HEK293 (cell line): ENCODE measurements around the gene RSBN1L.

Experiments used
- CTCF ChIA-PET: fragments of 350-600 bp; formaldehyde crosslinking; extraction: SDS; loops from one replicate; lab custom pipeline; 2021; ENCODE audit warnings: antibody characterized with exemption; lab: Yijun Ruan, JAX
- POLR2A ChIA-PET: fragments of 300-600 bp; formaldehyde crosslinking; extraction: SDS; loops from one replicate; lab custom pipeline; 2020; ENCODE audit warnings: antibody characterized with exemption, inconsistent platforms; lab: Yijun Ruan, JAX
- H3K27ac ChIP-seq: fragments of 200-500 bp; sonication (Bioruptor generic); 2 replicates; pipeline ENCODE4 v1.5.1; 2014; ENCODE audit warnings: low read depth, low read length, control low read depth, inconsistent platforms; ENCODE audit errors: extremely low read depth
- H3K36me3 ChIP-seq, 2 experiments: fragments of 200-500 bp in 1 of 2; sonication (Bioruptor generic) in 1 of 2; 1 replicate in 1 of 2; 2 replicates in 1 of 2; pipeline ENCODE4 v1.5.1; 2014 to 2017; ENCODE audit warnings: inconsistent platforms in 2 of 2, low read length in 2 of 2; ENCODE audit not compliant: control insufficient read depth in 2 of 2, insufficient read depth in 1 of 2
- H3K4me1 ChIP-seq: fragments of 200-500 bp; sonication (Bioruptor generic); 2 replicates; pipeline ENCODE4 v1.5.1; 2014; ENCODE audit warnings: mild to moderate bottlenecking, low read length, inconsistent platforms; ENCODE audit not compliant: control insufficient read depth, insufficient read depth
- H3K4me3 ChIP-seq: 2 replicates; pipeline ENCODE4 v1.5.1; 2011; ENCODE audit warnings: low read depth, mild to moderate bottlenecking, control low read depth, low read length, moderate library complexity
- H3K9me3 ChIP-seq: fragments of 200-500 bp; sonication (Bioruptor generic); 2 replicates; pipeline ENCODE4 v1.5.1; 2014; ENCODE audit warnings: low read depth, low read length, inconsistent platforms; ENCODE audit not compliant: control insufficient read depth, insufficient read depth
- KLF10 ChIP-seq: fragments of 450-650 bp; IDR thresholded peaks from 2 replicates; pipeline ENCODE4 v1.5.1; 2018; ENCODE audit warnings: missing biosample characterization, mild to moderate bottlenecking, missing genetic modification characterization
- KLF16 ChIP-seq: fragments of 450-650 bp; formaldehyde crosslinking; IDR thresholded peaks from 2 replicates; pipeline ENCODE4 v1.5.1; 2017; ENCODE audit warnings: missing biosample characterization, missing genetic modification characterization
- KLF17 ChIP-seq: fragments of 450-650 bp; formaldehyde crosslinking; IDR thresholded peaks from 2 replicates; pipeline ENCODE4 v1.5.1; 2016; ENCODE audit warnings: missing biosample characterization, missing genetic modification characterization
- PRDM10 ChIP-seq: fragments of 450-650 bp; formaldehyde crosslinking; IDR thresholded peaks from 2 replicates; pipeline ENCODE4 v1.5.1; 2016; ENCODE audit warnings: missing biosample characterization, missing genetic modification characterization
- SETDB1 ChIP-seq: IDR thresholded peaks from one replicate; pipeline ENCODE4 v1.6.1; 2017; ENCODE audit warnings: mild to moderate bottlenecking, low read length, moderate library complexity, mixed read lengths; ENCODE audit not compliant: insufficient read length
- YY2 ChIP-seq: fragments of 450-650 bp; formaldehyde crosslinking; IDR thresholded peaks from 2 replicates; pipeline ENCODE4 v1.5.1; 2016; ENCODE audit warnings: missing biosample characterization, missing genetic modification characterization
- ZFP69B ChIP-seq: fragments of 450-650 bp; formaldehyde crosslinking; IDR thresholded peaks from 2 replicates; pipeline ENCODE4 v1.5.1; 2016; ENCODE audit warnings: missing biosample characterization, missing genetic modification characterization
- ZIC2 ChIP-seq: fragments of 450-650 bp; formaldehyde crosslinking; IDR thresholded peaks from 2 replicates; pipeline ENCODE4 v1.5.1; 2016; ENCODE audit warnings: missing biosample characterization, missing genetic modification characterization
- ZNF138 ChIP-seq: fragments of 450-650 bp; formaldehyde crosslinking; IDR thresholded peaks from 2 replicates; pipeline ENCODE4 v1.5.1; 2016; ENCODE audit warnings: missing biosample characterization, missing genetic modification characterization, borderline replicate concordance
- ZNF184 ChIP-seq: fragments of 450-650 bp; IDR thresholded peaks from 2 replicates; pipeline ENCODE4 v1.5.1; 2018; ENCODE audit warnings: missing biosample characterization, mild to moderate bottlenecking, missing genetic modification characterization
- ZNF221 ChIP-seq: fragments of 450-650 bp; formaldehyde crosslinking; IDR thresholded peaks from 2 replicates; pipeline ENCODE4 v1.5.1; 2017; ENCODE audit warnings: missing biosample characterization, missing genetic modification characterization, borderline replicate concordance
- ZNF501 ChIP-seq: fragments of 450-650 bp; formaldehyde crosslinking; IDR thresholded peaks from 2 replicates; pipeline ENCODE4 v1.5.1; 2016; ENCODE audit warnings: missing biosample characterization, missing genetic modification characterization
- ZNF548 ChIP-seq: fragments of 450-650 bp; formaldehyde crosslinking; IDR thresholded peaks from 2 replicates; pipeline ENCODE4 v1.5.1; 2016; ENCODE audit warnings: missing biosample characterization, missing genetic modification characterization
- ZNF555 ChIP-seq: fragments of 450-650 bp; formaldehyde crosslinking; conservative IDR thresholded peaks from 2 replicates; pipeline ENCODE4 v1.5.1; 2017; ENCODE audit warnings: missing biosample characterization, mild to moderate bottlenecking, missing genetic modification characterization, inconsistent platforms
- ZNF621 ChIP-seq: fragments of 450-650 bp; formaldehyde crosslinking; IDR thresholded peaks from 2 replicates; pipeline ENCODE4 v1.5.1; 2017; ENCODE audit warnings: missing biosample characterization, missing genetic modification characterization
- ZNF626 ChIP-seq: fragments of 450-650 bp; sonication (Bioruptor Pico); formaldehyde crosslinking; IDR thresholded peaks from 2 replicates; pipeline ENCODE4 v1.5.1; 2018; ENCODE audit warnings: missing biosample characterization, missing genetic modification characterization, inconsistent platforms
- ZNF629 ChIP-seq: fragments of 450-650 bp; formaldehyde crosslinking; IDR thresholded peaks from 2 replicates; pipeline ENCODE4 v1.5.1; 2017; ENCODE audit warnings: missing biosample characterization, missing genetic modification characterization
- ZNF645 ChIP-seq: fragments of 450-650 bp; formaldehyde crosslinking; IDR thresholded peaks from 2 replicates; pipeline ENCODE4; 2016; ENCODE audit warnings: missing biosample characterization, missing genetic modification characterization
- ZNF677 ChIP-seq: fragments of 450-650 bp; IDR thresholded peaks from 2 replicates; pipeline ENCODE4 v1.5.0; 2018; ENCODE audit warnings: missing biosample characterization, mild to moderate bottlenecking, missing genetic modification characterization, moderate library complexity
- ZNF791 ChIP-seq: fragments of 450-650 bp; formaldehyde crosslinking; IDR thresholded peaks from 2 replicates; pipeline ENCODE4 v1.5.1; 2016; ENCODE audit warnings: missing biosample characterization, missing genetic modification characterization
- TF ChIP-seq, protein P1 (sequence below): fragments of 450-650 bp; formaldehyde crosslinking; IDR thresholded peaks from 2 replicates; pipeline ENCODE4 v1.5.1; 2016; ENCODE audit warnings: missing biosample characterization, missing genetic modification characterization
- TF ChIP-seq, protein P2 (sequence below): fragments of 450-650 bp; formaldehyde crosslinking; IDR thresholded peaks from 2 replicates; pipeline ENCODE4 v1.5.1; 2016; ENCODE audit warnings: missing biosample characterization, missing genetic modification characterization
- TF ChIP-seq, protein P3 (sequence below): fragments of 450-650 bp; IDR thresholded peaks from 2 replicates; pipeline ENCODE4 v1.5.1; 2018; ENCODE audit warnings: missing biosample characterization, mild to moderate bottlenecking, missing genetic modification characterization

The RSBN1L gene

GRCh38 chr7:77819021-77819420 lies 122.8 kb downstream of the RSBN1L start:
- no peak overlapping the region for H3K4me3 ChIP-seq
- no peak overlapping the region for H3K27ac ChIP-seq
- ChIA-PET POLR2A (no interaction called here), CTCF (no interaction called here)
- no peaks in the 10 kb centered on the region for H3K4me1 ChIP-seq
- no peak for TF ChIP-seq ZFP69B (tag by site-specific recombination)
- TF ChIP-seq ZNF221 (tag by site-specific recombination): no peak
- no peak for TF ChIP-seq ZNF548 (tag by site-specific recombination)
- no peak for TF ChIP-seq ZNF501 (tag by site-specific recombination)
- no peak for TF ChIP-seq ZNF555
- TF ChIP-seq YY2: no peak
- no peak for TF ChIP-seq ZNF626
- TF ChIP-seq, protein P1, sequence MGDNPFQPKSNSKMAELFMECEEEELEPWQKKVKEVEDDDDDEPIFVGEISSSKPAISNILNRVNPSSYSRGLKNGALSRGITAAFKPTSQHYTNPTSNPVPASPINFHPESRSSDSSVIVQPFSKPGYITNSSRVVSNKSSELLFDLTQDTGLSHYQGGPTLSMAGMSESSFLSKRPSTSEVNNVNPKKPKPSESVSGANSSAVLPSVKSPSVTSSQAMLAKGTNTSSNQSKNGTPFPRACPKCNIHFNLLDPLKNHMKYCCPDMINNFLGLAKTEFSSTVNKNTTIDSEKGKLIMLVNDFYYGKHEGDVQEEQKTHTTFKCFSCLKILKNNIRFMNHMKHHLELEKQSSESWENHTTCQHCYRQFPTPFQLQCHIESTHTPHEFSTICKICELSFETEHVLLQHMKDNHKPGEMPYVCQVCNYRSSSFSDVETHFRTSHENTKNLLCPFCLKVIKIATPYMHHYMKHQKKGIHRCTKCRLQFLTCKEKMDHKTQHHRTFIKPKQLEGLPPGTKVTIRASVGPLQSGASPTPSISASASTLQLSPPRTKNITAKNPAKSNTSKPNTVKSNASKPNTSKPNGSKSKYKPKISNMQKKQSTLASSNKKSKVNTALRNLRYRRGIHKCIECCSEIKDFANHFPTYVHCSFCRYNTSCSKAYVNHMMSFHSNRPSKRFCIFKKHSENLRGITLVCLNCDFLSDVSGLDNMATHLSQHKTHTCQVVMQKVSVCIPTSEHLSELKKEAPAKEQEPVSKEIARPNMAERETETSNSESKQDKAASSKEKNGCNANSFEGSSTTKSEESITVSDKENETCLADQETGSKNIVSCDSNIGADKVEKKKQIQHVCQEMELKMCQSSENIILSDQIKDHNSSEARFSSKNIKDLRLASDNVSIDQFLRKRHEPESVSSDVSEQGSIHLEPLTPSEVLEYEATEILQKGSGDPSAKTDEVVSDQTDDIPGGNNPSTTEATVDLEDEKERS: no peak
- no peak for TF ChIP-seq KLF16 (tag by site-specific recombination)
- no peak for TF ChIP-seq ZNF677 (tag by site-specific recombination)
- no peak for TF ChIP-seq ZNF629 (tag by site-specific recombination)
- TF ChIP-seq ZNF138 (tag by site-specific recombination): no peak
- TF ChIP-seq ZNF621 (tag by site-specific recombination): no peak
- TF ChIP-seq ZIC2 (tag by site-specific recombination): no peak
- TF ChIP-seq PRDM10 (tag by site-specific recombination): no peak
- no peak for TF ChIP-seq KLF17
- no peak for TF ChIP-seq KLF10 (tag by site-specific recombination)
- TF ChIP-seq, protein P2, sequence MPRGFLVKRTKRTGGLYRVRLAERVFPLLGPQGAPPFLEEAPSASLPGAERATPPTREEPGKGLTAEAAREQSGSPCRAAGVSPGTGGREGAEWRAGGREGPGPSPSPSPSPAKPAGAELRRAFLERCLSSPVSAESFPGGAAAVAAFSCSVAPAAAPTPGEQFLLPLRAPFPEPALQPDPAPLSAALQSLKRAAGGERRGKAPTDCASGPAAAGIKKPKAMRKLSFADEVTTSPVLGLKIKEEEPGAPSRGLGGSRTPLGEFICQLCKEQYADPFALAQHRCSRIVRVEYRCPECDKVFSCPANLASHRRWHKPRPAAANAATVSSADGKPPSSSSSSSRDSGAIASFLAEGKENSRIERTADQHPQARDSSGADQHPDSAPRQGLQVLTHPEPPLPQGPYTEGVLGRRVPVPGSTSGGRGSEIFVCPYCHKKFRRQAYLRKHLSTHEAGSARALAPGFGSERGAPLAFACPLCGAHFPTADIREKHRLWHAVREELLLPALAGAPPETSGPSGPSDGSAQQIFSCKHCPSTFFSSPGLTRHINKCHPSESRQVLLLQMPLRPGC: no peak
- H3K36me3 ChIP-seq: no peaks in the 10 kb centered on the region; a peak in 1 of 3 replicates
- no peaks in the 10 kb centered on the region for H3K9me3 ChIP-seq

DNA sequence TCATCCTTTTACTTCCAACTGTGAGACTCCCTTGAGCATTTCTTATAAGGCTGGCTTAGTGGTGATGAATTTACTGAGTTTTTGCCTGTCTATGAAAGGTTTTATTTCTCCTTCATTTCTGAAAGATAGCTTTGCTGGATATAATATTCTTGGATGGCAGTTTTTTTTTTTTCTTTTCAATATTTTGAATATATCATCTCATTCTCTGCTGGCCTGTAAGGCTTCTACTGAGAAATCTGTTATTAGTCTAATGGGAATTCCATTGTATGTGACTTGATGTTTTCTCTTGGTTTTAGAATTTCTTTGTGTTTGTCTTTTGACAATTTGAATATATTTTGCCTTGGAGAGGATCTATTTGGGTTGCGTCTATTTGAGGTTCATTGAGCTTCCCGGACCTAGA lies 124.7 kb downstream of the RSBN1L start:
- TF ChIP-seq ZNF791 (peak; percentile 97), ZNF184 (tag by site-specific recombination) (no peak), SETDB1 (peak; percentile 96), ZNF645 (no peak)
- TF ChIP-seq, protein P3, sequence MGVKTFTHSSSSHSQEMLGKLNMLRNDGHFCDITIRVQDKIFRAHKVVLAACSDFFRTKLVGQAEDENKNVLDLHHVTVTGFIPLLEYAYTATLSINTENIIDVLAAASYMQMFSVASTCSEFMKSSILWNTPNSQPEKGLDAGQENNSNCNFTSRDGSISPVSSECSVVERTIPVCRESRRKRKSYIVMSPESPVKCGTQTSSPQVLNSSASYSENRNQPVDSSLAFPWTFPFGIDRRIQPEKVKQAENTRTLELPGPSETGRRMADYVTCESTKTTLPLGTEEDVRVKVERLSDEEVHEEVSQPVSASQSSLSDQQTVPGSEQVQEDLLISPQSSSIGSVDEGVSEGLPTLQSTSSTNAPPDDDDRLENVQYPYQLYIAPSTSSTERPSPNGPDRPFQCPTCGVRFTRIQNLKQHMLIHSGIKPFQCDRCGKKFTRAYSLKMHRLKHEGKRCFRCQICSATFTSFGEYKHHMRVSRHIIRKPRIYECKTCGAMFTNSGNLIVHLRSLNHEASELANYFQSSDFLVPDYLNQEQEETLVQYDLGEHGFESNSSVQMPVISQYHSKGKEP (tag by site-specific recombination): no peak
- Histone ChIP-seq H3K9me3 (no peaks in the 10 kb centered on the region), H3K27ac (no peak overlapping the region), H3K4me1 (no peaks in the 10 kb centered on the region), H3K4me3 (no peak overlapping the region), H3K36me3 (no peaks in the 10 kb centered on the region; a peak in 1 of 3 replicates)
- POLR2A ChIA-PET: no interaction called here
- CTCF ChIA-PET: no interaction called here
